VCaP (cell line): ENCODE data around the gene RBMS1.

ENCODE experiments used
- H3K27ac ChIP-seq: fragments of 450-650 bp; 2 replicates; pipeline ENCODE4 v1.5.1; 2017
- CTCF ChIP-seq: fragments of 450-650 bp; conservative IDR thresholded peaks from 2 replicates; pipeline ENCODE4 v1.5.1; 2017; ENCODE audit warnings: mild to moderate bottlenecking, moderate library complexity

RBMS1 gene

GRCh38 chr2:160502478-160502877 lies 8.9 kb upstream of the RBMS1 start:
- no peak for TF ChIP-seq CTCF

GRCh38 chr2:160501370-160501769 lies 7.8 kb upstream of the RBMS1 start:
- H3K27ac ChIP-seq = no peak overlapping the region
- no peak for TF ChIP-seq CTCF

More at GRCh38 chr2:160502478-160502877, 8.9 kb upstream of the RBMS1 start:
- H3K27ac ChIP-seq = no peak overlapping the region

GRCh38 chr2:160499865-160500264 lies 6.3 kb upstream of the RBMS1 start:
- no peak overlapping the region for H3K27ac ChIP-seq
- TF ChIP-seq CTCF = no peak

- H3K27ac ChIP-seq = no peak overlapping the region
- TF ChIP-seq CTCF = no peak
Measured at GRCh38 chr2:160498137-160498536, 4.5 kb upstream of the RBMS1 start.

GRCh38 chr2:160494201-160494644 lies 616 bp upstream of the RBMS1 start:
- no peak for TF ChIP-seq CTCF
- H3K27ac ChIP-seq = peak overlapping the region; percentile 77; the same call in 1 of the 2 replicates

GRCh38 chr2:160492401-160493226 lies 993 bp downstream of the RBMS1 start:
- no peak for TF ChIP-seq CTCF
- H3K27ac ChIP-seq = peak overlapping the region; percentile 77

- no peak for TF ChIP-seq CTCF
- H3K27ac ChIP-seq = peak overlapping the region; percentile 77
Measured at GRCh38 chr2:160491911-160492371, 1.7 kb downstream of the RBMS1 start.
